ENCODE results near the gene SLC39A12.
"Not testable (repeated sequence)": the region's sequence is repeated elsewhere in the genome, so short reads cannot be mapped to it uniquely, and the experiment has no call there.

SLC39A12 gene

GRCh38 chr10:17951868-17952371 lies at the start of gene SLC39A12:
Gene SLC39A12, plus strand, starts transcription at chr10:17951918. Its CDS starts 1,359 bp downstream, at chr10:17953277.
- no peak for DNase-seq (ENCODE audit: low read depth in 2 of 2)

- no peak for DNase-seq (ENCODE audit: low read depth in 2 of 2)
These were observed 47.2 kb upstream of the SLC39A12 start for GRCh38 chr10:17904564-17904963.

GRCh38 chr10:17905491-17905890 lies 46.2 kb upstream of the SLC39A12 start:
- no peak for DNase-seq (ENCODE audit: low read depth in 2 of 2)

GRCh38 chr10:17906002-17906401 lies 45.7 kb upstream of the SLC39A12 start:
- no peak for DNase-seq (ENCODE audit: low read depth in 2 of 2)

- DNase-seq (ENCODE audit: low read depth in 2 of 2): no peak
These were observed 44.1 kb upstream of the SLC39A12 start for GRCh38 chr10:17907641-17908040.

- no peak for DNase-seq (ENCODE audit: low read depth in 2 of 2)
These were observed 41.5 kb upstream of the SLC39A12 start for GRCh38 chr10:17910125-17910789.

- no peak for DNase-seq (ENCODE audit: low read depth in 2 of 2)
These were observed 39.0 kb upstream of the SLC39A12 start for GRCh38 chr10:17912754-17913153.

- DNase-seq (ENCODE audit: low read depth in 2 of 2): no peak
These were observed 38.1 kb upstream of the SLC39A12 start for GRCh38 chr10:17913604-17914003.

GRCh38 chr10:17914169-17915045 lies 37.3 kb upstream of the SLC39A12 start:
- no peak for DNase-seq (ENCODE audit: low read depth in 2 of 2)

- no peak for DNase-seq (ENCODE audit: low read depth in 2 of 2)
These were observed 36.5 kb upstream of the SLC39A12 start for GRCh38 chr10:17915181-17915580.

- DNase-seq (ENCODE audit: low read depth in 2 of 2): no peak
These were observed 33.4 kb upstream of the SLC39A12 start for GRCh38 chr10:17918187-17918903.

GRCh38 chr10:17921378-17921777 lies 30.3 kb upstream of the SLC39A12 start:
- DNase-seq (ENCODE audit: low read depth in 2 of 2): no peak

GRCh38 chr10:17923728-17924127 lies 28.0 kb upstream of the SLC39A12 start:
- DNase-seq (ENCODE audit: low read depth in 2 of 2): no peak

- no peak for DNase-seq (ENCODE audit: low read depth in 2 of 2)
These were observed 8.5 kb upstream of the SLC39A12 start for GRCh38 chr10:17943033-17943745.

- DNase-seq (ENCODE audit: low read depth in 2 of 2): not testable (repeated sequence)
These were observed 1.4 kb upstream of the SLC39A12 start for GRCh38 chr10:17950269-17950668.

GRCh38 chr10:17950726-17951125 lies 992 bp upstream of the SLC39A12 start:
- no peak for DNase-seq (ENCODE audit: low read depth in 2 of 2)

GRCh38 chr10:17954372-17954771 lies 2.7 kb downstream of the SLC39A12 start:
- not testable (repeated sequence) for DNase-seq (ENCODE audit: low read depth in 2 of 2)

- DNase-seq (ENCODE audit: low read depth in 2 of 2): no peak
These were observed 3.1 kb downstream of the SLC39A12 start for GRCh38 chr10:17954861-17955260.

- DNase-seq (ENCODE audit: low read depth in 2 of 2): no peak
These were observed 6.3 kb downstream of the SLC39A12 start for GRCh38 chr10:17958049-17958448.

- no peak for DNase-seq (ENCODE audit: low read depth in 2 of 2)
These were observed 8.2 kb downstream of the SLC39A12 start for GRCh38 chr10:17959870-17960269.
